H1 (cell line): ENCODE data around the gene SH3GL2. TPM values are rescaled to one million over a fixed set of nuclear protein-coding genes. Genes with fewer than 3 reads are reported as not detected.

Source experiments
- BRCA1 ChIP-seq: IDR thresholded peaks from 2 replicates; pipeline ENCODE4 v1.6.1; 2012; ENCODE audit warnings: low read depth, low read length, improper control_type of control experiment
- CBX5 ChIP-seq: fragments of 300-800, 300-1000 bp; sonication (generic); IDR thresholded peaks from 2 replicates; pipeline ENCODE4 v1.7.1; 2016; ENCODE audit warnings: antibody characterized with exemption, low read length, low read depth
- CTBP2 ChIP-seq: IDR thresholded peaks from 2 replicates; pipeline ENCODE4 v1.7.0; 2011; ENCODE audit warnings: borderline replicate concordance, mild to moderate bottlenecking, moderate library complexity, mixed read lengths, low read length; ENCODE audit not compliant: insufficient read depth, insufficient read length
- E2F6 ChIP-seq: IDR thresholded peaks from 2 replicates; pipeline ENCODE4 v1.6.1; 2012; ENCODE audit warnings: inconsistent platforms
- HDAC6 ChIP-seq: IDR thresholded peaks from one replicate; pipeline ENCODE4 v1.7.1; 2012; ENCODE audit warnings: low read depth, mild to moderate bottlenecking, inconsistent platforms, low read length, moderate library complexity
- PHF8 ChIP-seq: fragments of 200-600 bp; sonication (generic); conservative IDR thresholded peaks from 2 replicates; pipeline ENCODE4 v1.7.1; 2012; ENCODE audit warnings: low read depth, mild to moderate bottlenecking, inconsistent platforms, low read length, moderate library complexity
- POLR2A ChIP-seq, 2 experiments: IDR thresholded peaks; 1 replicate in 1 of 2; 2 replicates in 1 of 2; pipeline ENCODE4 v1.6.1; 2011; ENCODE audit warnings: low read depth in 2 of 2, low read length in 2 of 2, mild to moderate bottlenecking in 2 of 2; ENCODE audit errors: control extremely low read depth in 1 of 2
- POLR2AphosphoS5 ChIP-seq: IDR thresholded peaks from 2 replicates; pipeline ENCODE4 v1.6.1; 2011; ENCODE audit warnings: low read depth, low read length
- RXRA ChIP-seq: IDR thresholded peaks from 2 replicates; pipeline ENCODE4 v1.6.1; 2011; ENCODE audit warnings: low read depth, mild to moderate bottlenecking, low read length, moderate library complexity; ENCODE audit not compliant: insufficient read depth
- polyA plus RNA-seq, 7 experiments: library from polyadenylated mRNA; depleted of rRNA in 3 of 7; stranded (reverse) in 5 of 7; unstranded in 2 of 7; fragments of >200 nt in 5 of 7; fragments of 200-250 nt in 2 of 7; gene quantifications; 1 replicate in 5 of 7; 2 replicates in 1 of 7; 4 replicates in 1 of 7; pipeline versions ENCODE4 v1.2.1 to v1.2.3, GENCODE V29; 2011 to 2013; ENCODE audit warnings: missing spikeins in 2 of 7, mixed read lengths in 2 of 7
- total RNA-seq: library from RNA; stranded (reverse); fragmentation: NEBNext Ultra II Directional; extraction: Animal tissue kit (Norgen Biotek cat#: 25700); gene quantifications from 2 replicates; pipeline ENCODE4 v1.2.1, GENCODE V29; 2021

The SH3GL2 gene
- total and polyA plus RNA-seq, 2 of the 8 experiments (the other 6 are each of a cell fraction or from before 2014, with no cell fraction given), result 4.7 to 5.3 TPM

- TF ChIP-seq POLR2A (IDR thresholded peaks at IDR 0.05; ENCODE audit: control extremely low read depth in 1 of 2, low read depth in 2 of 2, low read length in 2 of 2) (no peak), POLR2AphosphoS5 (no peak), BRCA1 (no peak), HDAC6 (no peak), CTBP2 (no peak), PHF8 (no peak), CBX5 (no peak), E2F6 (no peak), RXRA (no peak)
These were observed 58.4 kb downstream of the SH3GL2 start (continued) for GRCh38 chr9:17637229-17637628.
